GM19468 (cell line): ENCODE data around the gene ALG12.
"Not testable (repeated sequence)": the region's sequence is repeated elsewhere in the genome, so short reads cannot be mapped to it uniquely, and the experiment has no call there.

Source experiments
- ATAC-seq: cut with Tn5 transposase; IDR thresholded peaks from one replicate; pipeline ENCODE4 v1.9.1; 2021; ENCODE audit warnings: mild to moderate bottlenecking, moderate library complexity, moderate number of reproducible peaks; ENCODE audit not compliant: unreplicated experiment; ENCODE audit errors: extremely low read depth

ALG12 gene

DNA sequence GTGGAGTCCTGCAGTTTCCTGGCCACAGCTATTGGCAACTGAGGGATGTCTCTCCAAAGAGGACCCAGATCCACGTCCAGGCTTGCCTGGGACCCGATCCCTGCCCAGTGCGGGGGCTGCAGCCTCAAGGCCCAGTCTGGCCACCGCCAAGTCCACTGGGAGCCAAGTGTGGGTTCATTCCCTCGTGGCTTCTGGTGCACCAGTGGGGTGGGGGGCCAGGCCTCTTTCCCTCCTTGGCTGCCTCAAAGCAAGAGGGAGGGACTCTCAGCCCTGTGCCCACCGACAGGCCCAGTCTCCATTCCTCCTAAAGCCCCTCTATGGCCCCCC, 29.0 kb upstream of the ALG12 start:
- no peak for ATAC-seq

DNA sequence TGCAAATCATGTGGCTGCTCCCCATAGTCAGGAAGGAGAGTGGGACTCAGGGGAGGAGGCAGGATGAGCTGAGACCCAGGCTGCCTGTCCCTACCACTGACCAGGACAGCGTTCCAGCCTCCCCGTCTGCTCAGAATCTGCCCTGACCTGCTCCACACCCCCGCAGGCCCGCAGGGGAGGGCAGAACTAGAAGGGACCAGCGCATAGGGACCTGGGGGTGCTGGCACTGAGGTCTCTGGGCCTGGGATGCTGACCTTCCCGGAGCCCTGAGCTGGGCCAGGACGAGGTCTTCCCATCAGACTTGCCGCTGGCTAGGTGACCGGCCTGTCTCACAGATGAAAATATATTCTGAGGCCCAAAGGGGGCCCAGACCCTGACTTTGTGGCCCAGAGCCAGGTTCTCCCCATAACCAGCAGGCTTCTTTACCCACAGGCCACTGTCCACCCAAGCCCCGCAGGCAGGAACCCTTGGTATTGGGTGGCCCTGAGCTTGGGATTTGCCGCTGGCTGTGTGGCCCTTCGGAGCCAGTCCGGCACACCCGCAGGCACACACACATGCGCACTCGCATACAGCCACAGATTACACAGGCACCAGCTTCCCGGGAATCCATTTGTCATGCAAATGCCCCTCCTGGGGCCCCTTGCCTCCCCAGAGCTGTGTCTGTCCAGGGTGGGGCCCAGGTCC, 28.5 kb upstream of the ALG12 start:
- ATAC-seq, result no peak

DNA sequence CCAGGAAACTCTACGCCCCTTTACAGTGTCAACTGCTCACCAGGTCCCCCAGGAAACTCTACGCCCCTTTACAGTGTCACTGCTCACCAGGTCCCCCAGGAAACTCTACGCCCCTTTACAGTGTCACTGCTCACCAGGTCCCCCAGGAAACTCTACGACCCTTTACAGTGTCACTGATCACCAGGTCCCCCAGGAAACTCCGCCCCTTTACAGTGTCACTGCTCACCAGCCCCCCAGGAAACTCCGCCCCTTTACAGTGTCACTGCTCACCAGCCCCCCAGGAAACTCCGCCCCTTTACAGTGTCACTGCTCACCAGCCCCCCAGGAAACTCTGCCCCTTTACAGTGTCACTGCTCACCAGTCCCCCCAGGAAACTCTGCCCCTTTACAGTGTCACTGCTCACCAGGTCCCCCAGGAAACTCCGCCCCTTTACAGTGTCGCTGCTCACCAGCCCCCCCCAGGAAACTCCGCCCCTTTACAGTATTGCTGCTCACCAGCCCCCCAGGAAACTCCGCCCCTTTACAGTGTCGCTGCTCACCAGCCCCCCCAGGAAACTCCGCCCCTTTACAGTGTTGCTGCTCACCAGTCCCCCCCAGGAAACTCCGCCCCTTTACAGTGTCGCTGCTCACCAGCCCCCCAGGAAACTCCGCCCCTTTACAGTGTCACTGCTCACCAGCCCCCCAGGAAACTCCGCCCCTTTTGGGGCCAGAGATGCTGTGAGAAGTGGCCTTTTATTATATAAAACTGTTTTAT, 27.0 kb upstream of the ALG12 start:
- not testable (repeated sequence) for ATAC-seq

- no peak for ATAC-seq
These were observed 26.2 kb upstream of the ALG12 start for GRCh38 chr22:49944399-49944891.

GRCh38 chr22:49943771-49944398, 25.6 kb upstream of the ALG12 start:
- ATAC-seq, result no peak

DNA sequence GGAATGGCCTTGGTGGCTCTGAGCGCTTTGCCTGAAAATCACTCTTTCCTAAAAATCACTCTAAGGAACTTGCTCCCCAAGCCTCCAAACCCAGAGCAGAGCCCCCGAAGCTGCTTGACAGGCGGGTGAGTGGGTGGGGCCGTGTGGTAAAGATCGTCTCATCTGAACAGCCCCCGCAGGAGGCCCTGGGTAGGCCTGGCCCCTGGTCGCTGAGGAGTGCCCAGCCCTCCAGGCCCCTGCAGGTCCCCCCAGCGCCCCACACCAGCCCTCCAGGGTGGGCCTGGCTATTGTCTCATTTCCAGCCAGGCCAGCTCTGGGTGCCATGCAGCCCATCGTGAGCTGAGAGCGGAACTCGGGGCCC, 25.1 kb upstream of the ALG12 start:
- no peak for ATAC-seq

- ATAC-seq, result no peak
These were observed 24.5 kb upstream of the ALG12 start for GRCh38 chr22:49942565-49943404.

DNA sequence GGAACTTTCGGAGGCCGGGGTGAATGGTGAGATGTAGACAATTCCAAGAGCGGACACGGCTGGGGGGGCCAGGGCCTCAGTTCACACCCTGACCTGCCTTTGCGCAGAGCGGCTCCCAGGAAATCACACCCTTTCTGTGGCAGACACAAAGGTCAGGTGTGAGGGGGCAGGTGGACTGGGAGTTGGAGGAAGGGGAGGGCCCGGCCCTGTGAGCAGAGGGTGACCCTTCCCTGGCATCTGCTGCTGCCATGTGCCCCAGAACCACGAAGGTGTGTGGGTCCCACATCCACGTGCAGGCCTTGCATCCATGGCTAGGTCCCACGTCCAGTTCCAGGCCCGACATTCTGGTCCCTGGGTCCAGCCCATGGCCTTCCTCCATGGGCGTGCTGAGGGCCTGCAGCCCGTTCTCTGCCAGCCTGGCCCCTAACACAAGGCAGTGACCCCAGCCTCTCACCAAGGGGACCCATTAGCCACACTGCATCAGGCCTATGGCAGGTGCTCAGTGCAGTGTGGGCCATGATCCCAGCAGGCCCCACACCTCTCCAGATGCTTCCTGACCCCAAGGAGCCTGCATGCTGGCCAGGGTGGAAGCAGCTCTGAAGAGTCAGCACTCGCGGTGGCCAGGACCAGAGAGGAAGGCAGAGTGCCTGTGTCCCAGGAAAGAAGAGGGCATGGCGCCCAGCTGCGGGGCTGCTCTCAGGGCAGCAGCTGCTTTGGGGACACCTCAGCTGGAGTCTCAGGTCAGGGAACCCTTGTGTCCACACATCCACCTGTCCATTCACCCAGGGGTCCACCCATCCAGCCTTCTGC, 23.5 kb upstream of the ALG12 start:
- ATAC-seq, result no peak

DNA sequence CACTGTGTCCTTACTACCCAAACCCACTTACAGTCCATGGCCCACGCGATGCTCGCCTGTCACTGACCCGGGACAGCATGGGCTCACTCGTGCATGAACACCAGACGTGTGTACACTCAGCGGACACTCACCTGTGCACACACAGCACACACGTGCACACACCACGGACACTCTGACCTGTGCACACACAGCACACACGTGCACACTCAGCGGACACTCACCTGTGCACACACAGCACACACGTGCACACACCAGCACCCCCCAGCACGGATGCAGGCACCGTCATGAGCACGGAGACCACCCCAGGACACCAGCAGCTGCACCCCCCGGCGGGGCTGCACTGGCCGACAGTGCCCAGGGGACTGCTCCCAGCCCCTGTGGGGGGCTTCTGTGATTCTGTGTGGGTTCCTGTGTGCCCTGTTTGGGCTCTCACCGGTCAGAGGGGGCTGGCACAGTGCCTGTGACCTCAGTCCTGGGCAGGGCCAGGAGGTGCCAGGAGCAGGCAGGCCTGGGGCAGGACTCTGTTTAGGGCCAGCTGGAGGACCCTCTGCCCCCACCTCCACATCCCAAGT, 20.4 kb upstream of the ALG12 start:
- ATAC-seq, result no peak

DNA sequence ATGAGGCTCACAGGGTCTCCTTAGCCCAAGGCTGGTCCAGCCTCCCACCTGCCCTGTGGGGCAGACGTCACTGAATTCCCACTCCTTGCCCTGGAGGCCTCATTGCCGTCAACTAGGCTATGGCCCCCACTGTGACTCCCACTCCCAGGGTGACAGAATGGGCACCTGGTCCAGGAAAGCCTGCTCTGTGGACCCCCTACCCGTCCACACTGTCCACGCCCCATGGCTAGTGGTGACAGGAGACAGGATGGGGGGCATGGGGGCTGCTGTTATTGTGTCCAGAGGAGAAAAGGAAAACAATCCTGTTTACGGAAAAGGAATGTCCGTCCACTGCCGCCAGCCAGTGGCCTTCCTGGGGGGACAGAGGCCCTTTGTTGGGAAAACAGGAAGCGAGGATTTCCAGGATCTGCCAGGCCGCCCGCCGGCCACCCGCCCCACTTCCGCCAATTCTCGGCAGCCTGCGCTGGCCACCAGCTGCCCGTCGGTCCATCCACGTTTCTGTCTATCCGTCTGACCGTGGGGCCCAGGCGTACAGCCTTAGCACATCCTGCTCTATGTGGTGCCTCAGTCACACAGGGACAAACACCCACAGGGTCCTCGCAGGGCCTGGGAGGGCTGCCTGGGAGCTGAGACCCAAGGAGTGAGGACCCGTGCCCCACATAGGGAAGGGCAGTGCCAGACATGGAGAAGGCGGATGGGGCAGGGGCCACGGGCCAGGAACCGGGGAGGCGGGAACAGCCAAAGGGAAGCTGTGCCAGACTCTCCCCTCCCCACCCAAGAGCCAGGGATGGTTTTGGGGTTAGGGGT, 19.7 kb upstream of the ALG12 start:
- ATAC-seq, result no peak

- ATAC-seq, result no peak
These were observed 18.9 kb upstream of the ALG12 start for GRCh38 chr22:49936973-49937757.

- peak; percentile 21 for ATAC-seq
These were observed 18.1 kb upstream of the ALG12 start for GRCh38 chr22:49936018-49936972.

- no peak for ATAC-seq
These were observed 17.3 kb upstream of the ALG12 start for GRCh38 chr22:49935561-49935960.

- ATAC-seq, result no peak
These were observed 16.8 kb upstream of the ALG12 start for GRCh38 chr22:49934891-49935557.

DNA sequence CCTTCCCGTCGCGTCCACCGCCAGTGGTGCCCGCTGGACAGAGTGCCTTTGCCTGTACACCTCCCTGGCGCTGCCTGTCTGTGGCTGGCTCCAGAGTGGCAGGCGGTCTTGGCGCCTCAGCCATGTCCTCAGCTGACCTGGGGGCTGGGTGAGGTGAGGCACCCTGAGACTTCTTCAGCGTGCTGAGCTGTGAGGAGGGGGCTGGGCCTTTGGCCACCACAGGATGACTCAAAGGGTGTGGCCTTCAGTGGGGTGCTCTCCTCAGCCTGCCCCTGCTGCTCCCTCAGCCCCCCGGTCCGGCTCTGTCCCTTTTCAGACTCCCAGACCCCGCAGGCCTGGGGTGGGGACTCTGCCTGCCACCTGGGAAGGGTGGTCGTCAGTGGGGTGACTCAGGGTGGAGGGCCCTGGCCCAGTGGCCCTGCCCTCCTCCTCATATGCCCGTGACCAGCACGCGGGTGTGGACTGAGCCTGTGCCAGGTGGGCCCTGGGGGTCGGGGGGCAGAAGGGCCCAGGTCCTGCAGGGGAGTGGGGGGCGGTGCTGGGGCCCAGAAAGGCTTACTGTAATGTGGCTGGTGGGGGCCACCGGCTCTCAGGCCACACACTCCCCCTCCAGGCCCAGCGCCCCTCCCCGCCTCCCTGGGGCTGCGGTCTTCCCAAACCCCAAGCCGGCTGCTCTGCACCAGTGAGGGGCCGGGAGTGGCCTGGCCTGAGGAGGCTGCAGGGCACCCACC, 16.1 kb upstream of the ALG12 start:
- no peak for ATAC-seq
